RPMI8226 (cell line): ENCODE measurements around the gene LPAR2.
"Not testable (repeated sequence)": the region's sequence is repeated elsewhere in the genome, so short reads cannot be mapped to it uniquely, and the experiment has no call there.

Experiments
- DNase-seq: peaks from one replicate; pipeline ENCODE4 v3.0.0-alpha.2; 2015

LPAR2 gene

DNA sequence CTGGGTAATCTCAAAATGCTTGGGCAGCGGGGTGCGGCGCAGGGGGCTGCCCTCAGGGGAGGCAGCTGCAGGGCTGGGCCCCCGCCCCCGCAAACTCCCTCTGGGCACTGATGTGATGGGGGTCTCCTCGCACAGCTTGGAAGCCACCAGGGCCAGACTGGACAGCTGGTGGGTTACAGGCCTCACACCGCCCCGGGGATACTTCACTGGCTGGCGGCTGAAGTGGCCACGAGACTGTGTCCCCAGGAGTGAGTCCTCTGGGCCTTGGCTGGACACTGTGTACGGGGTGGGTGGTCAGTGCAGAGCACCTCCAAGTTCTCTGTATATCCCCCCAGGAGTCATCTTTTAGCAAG lies 2.0 kb upstream of the LPAR2 start:
- no peak for DNase-seq

DNA sequence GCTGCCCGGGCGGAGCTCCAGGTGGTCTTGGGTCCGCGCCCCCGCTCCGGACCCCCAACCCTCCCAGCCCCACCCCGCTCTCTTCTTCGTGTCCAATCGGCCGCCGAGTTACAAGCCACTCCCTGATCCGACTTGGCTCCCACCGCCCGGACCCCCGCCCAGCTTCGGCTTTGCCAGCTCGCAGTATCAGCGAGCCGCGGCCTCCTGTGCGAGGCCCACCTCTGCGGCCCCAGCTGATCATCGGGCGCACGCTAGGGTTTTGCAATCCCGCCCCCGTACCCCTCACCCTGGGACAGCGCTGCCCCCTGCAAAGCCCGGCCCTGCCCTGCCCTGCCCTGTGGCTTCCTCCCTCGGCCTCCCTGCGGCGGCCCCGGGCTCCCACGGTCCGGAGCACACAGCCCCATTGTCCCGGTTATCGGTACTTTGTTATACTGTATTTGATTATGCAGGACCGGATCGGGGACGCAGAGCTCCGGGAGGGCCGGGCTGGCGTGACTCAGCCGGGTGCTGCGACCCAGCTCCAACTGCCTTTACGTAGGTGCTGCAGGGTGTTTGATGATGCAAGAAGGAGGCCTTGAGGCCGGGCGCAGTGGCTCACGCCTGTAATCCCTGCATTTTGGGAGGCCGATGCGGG lies 598 bp upstream of the LPAR2 start:
- no peak for DNase-seq

DNA sequence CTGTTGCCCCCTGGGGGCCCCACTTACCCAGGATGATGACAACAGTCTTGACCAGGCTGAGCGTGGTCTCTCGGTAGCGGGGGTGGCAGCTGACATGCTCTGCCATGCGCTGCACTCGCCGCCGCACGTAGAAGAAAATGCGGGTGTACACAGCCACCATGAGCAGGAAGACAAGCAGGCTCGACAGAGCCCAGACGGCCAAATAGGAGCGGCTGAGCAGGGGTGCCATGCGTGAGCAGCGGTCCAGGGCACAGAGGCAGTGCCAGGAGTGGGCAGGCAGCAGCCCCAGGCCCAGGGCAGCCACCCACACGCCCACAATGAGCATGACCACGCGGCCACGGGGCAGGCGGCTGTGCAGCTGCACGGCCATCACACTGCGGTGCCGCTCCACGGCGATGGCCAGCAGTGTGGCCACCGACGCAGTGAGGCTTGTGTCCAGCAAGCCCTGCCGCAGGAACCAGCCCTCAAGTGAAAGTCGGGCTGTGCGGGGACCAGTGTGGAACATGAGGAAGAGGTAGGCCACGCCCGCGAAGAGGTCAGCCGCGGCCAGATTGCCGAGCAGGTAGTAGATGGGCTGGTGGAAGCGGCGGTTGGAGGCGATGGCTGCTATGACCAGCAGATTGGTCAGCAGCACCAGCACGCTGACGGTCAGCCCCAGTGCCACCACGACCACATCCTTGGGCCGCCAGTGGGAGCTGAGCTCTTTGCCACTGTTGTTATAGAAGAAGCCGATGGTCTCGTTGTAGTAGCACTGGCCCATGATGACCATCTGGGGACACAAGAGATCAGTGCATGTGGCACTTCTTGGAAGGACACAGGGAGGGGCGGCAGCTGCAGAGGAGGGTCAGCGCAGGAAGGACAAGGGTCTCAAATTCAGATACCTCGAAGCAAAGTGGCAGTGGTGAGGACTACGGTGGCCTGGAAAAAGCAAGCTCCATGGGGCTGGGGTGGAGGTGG lies 1.2 kb downstream of the LPAR2 start:
- no peak for DNase-seq

DNA sequence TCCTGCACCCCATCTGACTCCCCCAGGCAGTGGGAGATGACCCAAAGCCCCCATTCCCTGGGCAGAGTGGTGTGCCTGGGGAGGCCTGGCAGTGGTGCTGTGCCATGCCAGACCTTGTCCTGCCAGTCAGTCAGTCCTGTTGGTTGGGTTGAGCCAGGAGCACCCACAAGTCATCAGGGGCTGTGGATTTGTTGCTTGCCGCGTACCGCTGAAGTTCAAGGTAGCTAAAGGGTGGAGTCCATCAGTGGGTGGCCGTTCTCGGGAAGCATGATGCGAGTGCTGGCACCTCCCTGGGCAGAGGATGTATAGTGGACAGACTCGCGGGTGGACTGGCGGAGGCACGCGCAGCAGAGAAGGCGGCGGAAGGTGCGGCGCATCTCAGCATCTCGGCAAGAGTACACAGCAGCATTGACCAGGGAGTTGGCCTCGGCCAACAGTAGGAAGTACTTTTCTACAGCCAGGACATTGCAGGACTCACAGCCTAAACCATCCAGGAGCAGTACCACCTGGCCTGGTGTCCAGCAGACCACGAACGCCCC lies 3.9 kb downstream of the LPAR2 start:
- DNase-seq, result no peak

DNA sequence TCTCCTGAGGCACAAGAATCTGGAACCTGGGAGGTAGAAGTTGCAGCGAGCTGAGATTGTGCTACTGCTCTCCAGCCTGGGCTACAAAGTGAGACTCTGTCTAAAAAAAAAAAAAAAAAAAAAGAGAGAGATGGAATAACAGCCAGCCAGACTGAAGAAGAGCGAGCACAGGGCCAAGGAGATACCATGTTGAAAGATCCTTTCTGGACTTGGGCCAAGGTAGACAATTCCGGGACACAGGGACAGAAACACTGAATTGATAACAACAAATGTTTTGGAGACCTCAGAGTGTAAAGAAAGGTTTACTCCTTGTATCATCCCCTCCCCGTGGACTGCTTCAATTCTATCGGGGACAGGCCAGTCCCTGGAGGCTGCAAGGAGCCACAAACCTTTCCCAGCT lies 4.6 kb downstream of the LPAR2 start:
- no peak for DNase-seq

DNA sequence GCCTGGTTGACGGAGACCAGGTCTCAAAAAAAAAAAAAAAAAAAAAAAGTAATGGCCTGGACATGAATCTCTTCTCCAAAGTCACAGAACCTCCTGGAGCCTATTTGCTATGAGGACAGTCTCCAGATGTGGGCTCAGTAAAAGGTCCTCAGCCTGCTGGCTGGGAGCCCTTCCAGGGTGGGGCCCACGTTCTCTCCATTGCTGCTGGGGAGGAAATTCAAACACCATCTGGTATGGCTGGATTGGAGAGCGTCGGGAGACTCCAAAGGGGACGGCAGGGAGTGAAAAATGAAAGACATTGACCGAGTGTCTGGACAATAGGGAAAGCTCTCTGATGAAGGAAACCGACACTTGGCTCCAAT lies 8.2 kb downstream of the LPAR2 start:
- no peak for DNase-seq

DNA sequence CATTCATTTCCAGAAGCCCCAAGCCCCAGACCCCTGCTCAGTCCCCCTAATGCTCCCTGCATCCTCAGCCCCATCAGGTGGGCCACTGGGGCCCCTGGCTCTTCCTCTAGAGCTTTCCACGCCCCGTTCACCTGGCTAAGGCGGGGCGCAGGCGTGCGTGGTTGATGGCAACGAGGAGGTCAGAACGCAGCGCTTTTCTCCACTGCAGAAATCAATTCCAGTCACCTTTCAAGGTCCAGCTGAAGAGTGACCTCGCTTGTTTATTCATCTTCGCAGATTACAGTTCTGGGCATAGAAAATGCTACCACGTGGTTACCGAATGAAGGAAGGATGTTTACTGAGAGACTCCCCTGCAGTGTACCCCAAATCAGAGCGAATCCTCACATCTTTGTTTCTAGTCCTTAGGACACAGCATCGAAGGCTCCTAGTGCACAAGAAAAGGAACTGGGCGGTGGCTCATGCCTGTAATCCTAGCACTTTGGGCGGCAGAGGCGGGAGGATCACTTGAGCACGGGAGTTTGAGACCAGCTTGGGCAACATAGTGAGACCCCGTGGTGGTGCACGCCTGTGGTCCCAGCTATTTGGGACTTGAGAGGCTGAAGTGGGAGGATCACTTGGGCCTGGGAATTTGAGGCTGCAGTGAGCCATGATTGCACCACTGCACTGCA lies 8.7 kb downstream of the LPAR2 start:
- no peak for DNase-seq

DNA sequence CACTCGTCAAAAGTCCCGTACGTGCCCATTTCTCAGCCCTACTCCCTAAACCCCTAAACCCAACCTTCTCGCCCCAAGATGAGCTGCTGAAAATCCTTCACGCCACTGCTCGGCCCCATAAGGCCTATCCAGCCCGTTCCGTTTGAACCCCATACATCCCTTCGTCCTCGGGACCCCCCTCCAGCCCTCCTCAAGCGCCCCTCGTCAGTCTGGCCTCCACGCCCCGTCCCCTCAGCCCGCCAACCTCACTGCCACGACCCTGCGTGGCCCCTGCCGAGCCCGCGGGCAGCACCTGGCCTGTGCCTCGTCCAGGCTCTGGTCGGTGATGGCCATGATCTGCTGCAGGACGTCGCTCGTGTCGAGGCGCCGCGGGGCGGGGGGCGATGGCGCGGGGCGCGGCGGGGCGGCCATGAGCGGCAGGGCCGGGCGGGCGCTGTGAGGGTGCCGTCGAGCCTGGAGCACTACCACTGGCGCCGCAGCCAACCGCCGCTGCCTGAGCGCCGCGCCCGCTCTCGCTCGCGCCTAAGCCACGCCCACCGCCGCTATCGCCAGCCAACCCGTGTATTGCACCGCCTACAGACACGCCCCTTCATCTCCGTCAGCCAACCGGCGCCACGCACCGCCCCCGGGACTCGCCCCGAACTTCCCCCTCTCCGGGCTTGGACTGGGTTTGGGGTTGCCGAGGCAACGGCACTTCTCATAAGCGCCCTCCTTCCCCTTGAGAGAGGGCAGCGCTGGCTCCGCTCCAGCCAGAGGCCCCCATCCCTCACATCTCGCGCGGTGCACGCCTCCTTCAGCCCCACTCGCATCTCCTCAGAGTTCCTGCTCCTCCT lies 9.6 kb downstream of the LPAR2 start, which contains the start of gene PBX4:
TSS of gene PBX4 (minus strand) at position 469 of the 833 bp plus-strand sequence. CDS start at position 411, 58 bp downstream.
- peak; percentile 96 for DNase-seq

DNA sequence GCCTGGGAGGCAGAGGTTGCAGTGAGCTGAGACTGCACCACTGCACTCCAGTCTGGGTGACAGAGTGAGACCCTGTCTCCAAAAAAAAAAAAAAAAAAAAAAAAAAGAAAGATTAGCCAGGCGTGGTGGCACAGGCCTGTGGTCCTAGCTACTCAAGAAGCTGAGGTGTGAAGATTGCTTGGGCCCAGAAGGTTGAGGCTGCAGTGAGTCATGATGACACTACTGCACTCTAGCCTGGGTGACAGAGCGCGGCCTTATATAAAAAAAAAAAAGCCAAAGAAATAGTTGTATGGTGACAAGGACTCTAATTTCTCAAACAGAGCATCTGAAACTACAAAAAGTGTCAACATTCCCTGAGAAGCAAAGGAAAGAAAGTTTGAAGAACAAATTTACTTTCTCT lies 12.9 kb downstream of the LPAR2 start:
- DNase-seq, result no peak

DNA sequence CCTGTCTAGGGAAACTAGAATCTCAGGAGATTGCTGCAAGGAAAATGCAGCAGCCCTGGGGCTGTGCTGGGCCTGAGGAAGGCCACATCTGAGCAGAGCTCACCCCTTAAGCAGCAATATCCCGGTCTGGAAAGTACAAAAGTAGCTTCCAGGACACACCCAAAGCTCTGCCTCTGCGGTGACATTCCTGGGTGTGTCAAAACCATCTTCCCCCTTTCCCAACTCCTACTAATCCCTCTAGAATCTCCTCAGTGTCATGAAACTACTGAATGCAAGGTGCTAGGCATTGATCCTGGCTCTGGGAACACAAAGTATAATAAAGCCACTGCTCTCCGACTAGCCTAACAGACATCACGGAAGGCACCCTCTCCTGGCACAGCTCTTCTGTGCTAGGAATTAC lies 14.5 kb downstream of the LPAR2 start:
- no peak for DNase-seq

DNA sequence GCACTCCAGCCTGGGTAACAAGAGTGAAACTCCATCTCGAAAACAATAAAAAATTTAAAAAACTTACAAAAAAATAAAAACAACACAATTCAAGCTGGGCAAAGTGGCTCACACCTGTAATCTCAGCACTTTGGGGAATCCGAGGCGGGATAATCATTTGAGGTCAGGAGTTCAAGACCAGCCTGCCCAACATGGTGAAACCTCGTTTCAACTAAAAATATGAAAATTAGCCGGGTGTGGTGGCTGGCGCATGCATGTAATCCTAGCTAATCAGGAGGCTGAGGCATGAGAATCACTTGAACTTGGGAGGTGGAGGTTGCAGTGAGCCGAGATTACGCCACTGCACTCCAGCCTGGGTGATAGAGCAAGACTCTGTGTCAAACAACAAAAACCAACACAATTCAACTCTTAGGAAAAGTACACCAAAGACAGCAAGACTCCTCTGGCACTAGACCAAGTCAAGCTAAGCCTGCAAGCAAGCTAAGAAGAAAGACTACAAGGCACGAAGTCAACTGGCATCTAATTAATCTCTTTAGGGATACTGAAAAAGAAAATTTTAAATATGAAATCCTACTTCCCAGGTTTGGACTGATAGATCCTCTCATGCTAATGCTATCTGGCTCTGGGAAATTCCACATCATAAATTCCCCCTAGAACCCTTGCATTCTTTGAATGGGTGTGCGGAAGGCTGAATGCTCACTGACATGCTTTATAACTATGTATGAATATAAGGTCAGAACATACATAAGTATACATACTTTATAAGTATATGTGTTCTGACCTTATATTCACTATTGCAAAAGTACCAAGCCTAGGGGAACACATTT lies 17.4 kb downstream of the LPAR2 start:
- DNase-seq, result no peak

DNA sequence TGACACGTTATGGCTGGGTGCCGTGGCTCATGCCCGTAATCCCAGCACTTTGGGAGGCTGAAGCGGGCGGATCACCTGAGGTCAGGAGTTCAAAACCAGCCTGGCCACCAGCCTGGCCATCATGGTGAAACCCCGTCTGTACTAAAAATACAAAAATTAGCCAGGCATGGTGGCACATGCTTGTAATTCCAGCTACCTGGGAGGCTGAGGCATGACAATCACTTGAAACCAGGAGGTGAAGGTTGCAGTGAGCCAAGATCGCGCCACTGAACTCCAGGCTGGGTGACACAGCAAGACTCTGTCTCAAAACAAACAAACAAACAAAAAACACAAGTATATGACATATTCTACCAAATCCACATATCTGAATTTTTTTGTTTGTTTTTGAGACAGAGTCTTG lies 21.3 kb downstream of the LPAR2 start:
- DNase-seq, result not testable (repeated sequence)

DNA sequence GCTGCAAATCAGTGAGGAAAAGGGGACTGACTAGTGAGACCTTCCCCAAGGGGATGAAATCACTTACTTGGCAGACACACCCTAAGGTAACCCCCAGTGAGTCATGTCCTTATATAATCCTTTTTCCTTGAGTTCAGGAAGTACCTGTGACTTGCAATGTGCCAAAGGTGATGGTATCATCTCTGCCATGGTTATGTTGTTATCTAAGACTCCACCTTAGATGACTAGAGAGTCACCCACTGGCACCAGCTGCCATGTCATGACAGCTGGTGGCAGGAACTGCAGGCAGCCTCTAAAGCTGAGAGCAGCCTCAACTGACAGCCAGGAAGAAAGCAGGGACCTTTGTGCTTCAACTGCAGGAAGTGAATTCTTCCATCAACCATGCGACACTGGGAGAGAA lies 22.0 kb downstream of the LPAR2 start:
- DNase-seq, result no peak

DNA sequence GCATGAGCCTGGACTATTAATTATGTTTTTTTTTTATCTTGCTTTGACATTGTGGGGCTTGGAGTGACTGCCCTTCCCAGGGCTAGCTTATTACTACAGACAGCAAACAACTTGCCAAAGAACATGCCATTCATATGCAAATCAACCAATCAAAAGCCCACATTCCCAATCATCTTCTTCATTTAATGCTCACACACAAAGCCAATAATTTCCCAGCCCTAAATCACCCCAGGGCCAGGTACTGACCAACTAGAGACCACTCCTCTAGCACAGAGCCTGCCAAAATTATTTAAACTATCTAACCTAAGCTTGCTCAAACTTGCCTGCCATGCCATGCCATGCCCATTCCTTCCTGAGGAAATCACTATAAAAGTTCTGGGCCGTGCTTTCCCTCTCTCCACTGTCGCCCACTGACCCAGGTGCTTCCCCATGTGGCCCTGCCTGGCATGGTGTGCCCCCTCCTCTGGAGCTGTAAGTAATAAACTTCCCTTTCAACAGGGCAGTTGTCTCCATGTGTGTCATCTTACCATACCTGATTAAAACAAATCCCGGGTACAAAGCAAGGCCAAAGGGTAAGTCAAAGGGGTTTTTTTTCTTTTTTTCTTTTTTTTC lies 25.2 kb downstream of the LPAR2 start:
- no peak for DNase-seq

DNA sequence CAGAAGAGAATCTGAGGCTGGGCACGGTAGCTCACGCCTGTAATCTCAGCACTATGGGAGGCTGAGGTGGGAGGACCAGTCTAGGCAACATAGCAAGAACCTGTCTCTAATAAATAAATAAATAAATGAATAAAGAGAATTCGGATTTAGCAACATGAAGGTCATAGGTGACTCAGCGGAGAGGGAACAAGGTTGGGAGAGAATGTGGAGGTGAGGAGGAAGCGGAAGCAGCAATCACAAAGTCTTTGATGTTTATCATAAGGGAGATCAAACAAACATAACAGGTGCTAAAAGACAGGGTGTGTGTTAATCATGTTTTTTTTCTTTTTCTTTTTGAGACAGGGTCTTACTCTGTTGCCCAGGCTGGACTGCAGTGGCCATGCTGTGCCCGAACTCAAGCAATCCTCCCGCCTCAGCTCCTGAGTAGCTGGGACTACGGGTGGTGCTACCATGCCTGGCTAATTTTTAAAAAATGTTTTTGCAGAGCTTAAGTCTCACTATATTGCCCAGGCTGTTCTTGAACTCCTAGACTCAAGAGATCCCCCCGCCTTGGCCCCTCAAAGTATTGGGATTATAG lies 25.8 kb downstream of the LPAR2 start:
- DNase-seq, result no peak

DNA sequence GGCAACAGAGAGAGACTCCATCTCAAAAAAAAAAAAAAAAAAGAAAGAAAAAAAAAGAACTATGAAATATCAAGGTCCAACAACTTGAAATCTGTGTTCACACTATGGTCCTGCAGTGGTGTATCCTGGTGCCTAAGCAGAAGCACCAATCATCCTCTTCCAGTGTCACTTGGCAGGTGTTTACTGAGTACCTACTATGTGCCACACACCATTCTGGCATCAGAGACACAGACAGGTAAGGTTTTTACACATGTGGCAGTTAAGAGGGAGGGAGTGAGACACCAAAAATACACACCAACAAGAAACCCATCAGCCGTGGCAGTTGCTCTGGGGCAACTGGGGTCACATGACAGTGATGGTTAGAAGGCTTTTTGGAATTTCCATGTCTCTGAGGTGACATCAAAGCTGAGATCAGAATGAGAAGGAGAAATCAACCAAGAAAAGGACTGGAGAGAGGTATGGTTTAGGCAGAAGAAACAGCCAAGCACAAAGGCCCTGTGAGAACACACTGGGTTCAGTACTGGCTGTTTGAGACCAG lies 27.2 kb downstream of the LPAR2 start:
- no peak for DNase-seq

DNA sequence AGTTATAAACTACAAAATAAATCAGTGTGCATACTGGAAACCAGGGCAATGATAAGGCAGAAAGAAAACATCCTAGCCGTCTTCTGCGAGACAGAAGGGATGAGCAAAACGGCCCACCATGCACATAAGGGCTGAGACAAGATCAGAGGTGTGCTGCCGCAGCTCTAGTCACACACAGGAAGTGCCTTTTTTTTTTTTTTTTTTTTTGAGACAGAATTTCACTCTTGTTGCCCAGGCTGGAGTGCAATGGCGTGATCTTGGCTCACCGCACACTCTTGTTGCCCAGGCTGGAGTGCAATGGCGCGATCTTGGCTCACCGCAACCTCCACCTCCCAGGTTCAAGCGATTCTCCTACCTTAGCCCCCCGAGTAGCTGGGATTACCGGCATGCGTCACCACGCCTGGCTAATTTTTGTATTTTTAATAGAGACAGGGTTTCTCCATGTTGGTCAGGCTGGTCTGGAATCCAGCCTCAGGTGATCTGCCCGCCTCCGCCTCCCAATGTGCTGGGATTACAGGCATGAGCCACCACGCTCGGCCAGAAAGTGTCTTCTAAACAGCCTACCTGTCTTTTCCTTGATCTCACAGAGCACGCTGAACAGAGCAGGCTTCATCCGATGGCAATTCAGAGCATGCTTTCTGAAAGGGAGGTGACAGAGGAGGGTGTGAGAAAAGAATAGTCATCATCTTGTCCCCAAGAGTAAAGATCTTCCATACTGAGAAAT lies 29.1 kb downstream of the LPAR2 start:
- DNase-seq, result not testable (repeated sequence)

DNA sequence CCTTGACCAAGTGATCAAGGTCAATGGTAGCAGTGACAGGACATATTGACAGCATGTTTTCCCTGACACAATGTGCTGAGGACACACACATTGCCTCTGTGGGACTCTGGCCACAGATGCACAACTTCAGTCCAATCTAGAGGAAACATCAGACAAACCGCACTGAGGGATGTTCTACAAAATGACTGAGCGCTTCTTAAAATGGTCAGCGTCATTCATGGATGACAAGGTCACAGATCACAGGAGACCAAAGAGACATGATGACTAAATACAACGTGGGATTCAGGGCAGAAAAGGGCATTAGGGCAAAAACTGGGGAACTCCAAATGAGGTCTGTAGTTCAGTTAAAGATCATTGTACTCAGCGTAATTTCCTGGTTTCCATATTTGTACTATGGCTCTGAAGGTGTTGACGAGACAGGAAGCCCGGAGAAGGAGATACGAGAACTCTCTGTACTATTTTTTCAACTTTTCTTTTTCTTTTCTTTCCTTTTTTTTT lies 30.2 kb downstream of the LPAR2 start:
- no peak for DNase-seq

DNA sequence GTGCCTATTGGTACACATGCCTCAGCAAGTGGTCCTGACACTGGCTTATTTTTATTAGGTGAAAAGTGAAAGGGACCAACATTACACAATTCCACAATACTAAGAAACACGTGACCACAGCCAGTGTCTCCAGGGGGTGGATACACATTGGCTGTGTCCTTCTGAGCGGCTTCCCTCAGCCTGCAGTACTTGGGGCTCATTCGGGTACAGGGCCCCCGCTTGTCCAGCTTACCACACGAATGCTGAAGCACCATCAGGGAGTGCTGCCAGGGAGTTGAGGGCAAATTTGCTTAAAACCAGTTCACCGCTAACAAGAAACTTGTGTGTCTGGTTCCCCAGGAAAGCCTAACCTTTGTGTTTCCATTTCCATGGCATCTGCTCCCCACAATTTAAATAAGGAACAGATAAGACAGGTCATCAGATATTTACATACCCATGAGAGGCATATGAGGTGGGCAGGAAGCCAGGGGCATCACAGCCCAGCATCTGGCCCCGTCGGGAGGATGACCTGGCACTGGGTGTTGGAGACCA lies 32.8 kb downstream of the LPAR2 start:
- no peak for DNase-seq
